ENCODE measurements around the gene TNIP1. TPM values are rescaled to one million over a fixed set of nuclear protein-coding genes. Genes with fewer than 3 reads are reported as not detected.
A peak's percentile ranks its signal among the peaks of the same experiment; 100 is the strongest.

Gene TNIP1
- total and polyA plus RNA-seq, 8 donors: 45.1 to 136 (median 104) TPM

GRCh38 chr5:151020304-151021110 is 60.3 kb downstream of the TNIP1 start, which contains the start of gene GPX3:
Gene GPX3 (plus strand): TSS chr5:151020591. CDS start chr5:151020655, 64 bp downstream.
- Histone ChIP-seq H3K36me3 (peaks cover 2 to 26% (median 10%) of the 10 kb centered on the region in 4 donors), H3K4me1 (peaks cover 18 to 73% (median 53%) of the 10 kb centered on the region in 4 donors), H3K4me3 (peak within 1 kb of the TSS; percentile 66 to 77 (median 69)), H3K27ac (peak within 1 kb of the TSS; percentile 68 to 88 (median 84)), H3K27me3 (no peaks in the 10 kb centered on the region), H3K9me3 (no peaks in the 10 kb centered on the region)
- peak; percentile 89 to 91 for DNase-seq
- WGBS, 5 donors: 2 to 5% (median 3%) methylated on average over 23 to 54 of the region's 54 CpGs
- peak in 2 of 4 donors; percentile 17 to 40 for TF ChIP-seq POLR2A (IDR thresholded peaks at IDR 0.05)
- no peak for TF ChIP-seq EP300 (IDR thresholded peaks at IDR 0.05)
- no peak for TF ChIP-seq CTCF (IDR thresholded peaks at IDR 0.05)
- TF ChIP-seq POLR2AphosphoS5 (IDR thresholded peaks at IDR 0.05): peak; percentile 50 to 92 (median 88)
- intact Hi-C loops (cut with DNase I; ENCODE audit: low total_unique reads): no loop called here

DNA sequence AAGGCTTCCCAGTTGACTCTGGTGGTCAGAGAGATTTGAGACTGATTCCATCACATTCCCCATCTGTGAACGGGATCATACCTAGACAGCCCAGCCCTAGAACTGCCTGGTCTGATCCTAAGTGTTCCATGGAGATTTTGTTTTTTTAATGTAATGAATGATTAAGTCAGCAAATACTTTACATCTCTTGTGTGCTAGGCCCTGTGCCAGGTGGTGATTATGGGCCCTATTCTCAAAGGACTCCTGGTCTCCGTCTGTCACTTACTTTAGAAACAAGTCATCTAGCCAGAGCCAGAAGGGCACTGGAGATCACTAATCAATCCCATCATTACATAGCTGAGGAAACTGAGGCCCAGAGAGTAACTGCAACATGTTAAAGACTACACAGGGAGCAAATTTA is 61.5 kb downstream of the TNIP1 start:
- DNase-seq: no peak
- Histone ChIP-seq H3K27me3 (no peaks in the 10 kb centered on the region), H3K4me1 (peaks cover 6 to 65% (median 42%) of the 10 kb centered on the region in 4 donors), H3K4me3 (no peak overlapping the region), H3K9me3 (no peaks in the 10 kb centered on the region), H3K27ac (peak overlapping the region in 2 of 5 donors; percentile 87 to 88), H3K36me3 (peaks cover 0 to 14% (median 4%) of the 10 kb centered on the region in 4 donors)
- intact Hi-C loops (cut with DNase I; ENCODE audit: low total_unique reads): no loop called here
- 65 to 85% (median 74%) methylated on average over 2 of the region's 2 CpGs for WGBS, 5 donors
- TF ChIP-seq POLR2A (IDR thresholded peaks at IDR 0.05): no peak
- no peak for TF ChIP-seq CTCF (IDR thresholded peaks at IDR 0.05)
- TF ChIP-seq POLR2AphosphoS5 (IDR thresholded peaks at IDR 0.05): no peak
- TF ChIP-seq EP300 (IDR thresholded peaks at IDR 0.05): no peak

- Histone ChIP-seq H3K36me3 (peaks cover 0 to 9% (median 4%) of the 10 kb centered on the region in 4 donors), H3K4me1 (peaks cover 2 to 60% (median 37%) of the 10 kb centered on the region in 4 donors), H3K4me3 (no peak overlapping the region), H3K27me3 (no peaks in the 10 kb centered on the region), H3K27ac (no peak overlapping the region), H3K9me3 (no peaks in the 10 kb centered on the region)
- intact Hi-C loops (cut with DNase I; ENCODE audit: low total_unique reads): no loop called here
- no peak for DNase-seq
- TF ChIP-seq POLR2AphosphoS5 (IDR thresholded peaks at IDR 0.05): no peak
- TF ChIP-seq POLR2A (IDR thresholded peaks at IDR 0.05): no peak
- TF ChIP-seq CTCF (IDR thresholded peaks at IDR 0.05): no peak
- no peak for TF ChIP-seq EP300 (IDR thresholded peaks at IDR 0.05)
- WGBS, 5 donors: 65 to 87% (median 74%) methylated on average over 2 of the region's 2 CpGs
These were observed 62.0 kb downstream of the TNIP1 start for GRCh38 chr5:151018846-151019245.

- intact Hi-C loops (cut with DNase I; ENCODE audit: low total_unique reads): no loop called here
- 81 to 88% (median 86%) methylated on average over 2 of the region's 2 CpGs for WGBS, 5 donors
- Histone ChIP-seq H3K4me1 (peaks cover 0 to 51% (median 27%) of the 10 kb centered on the region in 4 donors), H3K27ac (no peak overlapping the region), H3K27me3 (no peaks in the 10 kb centered on the region), H3K9me3 (no peaks in the 10 kb centered on the region), H3K36me3 (peaks cover 0 to 8% (median 3%) of the 10 kb centered on the region in 4 donors), H3K4me3 (no peak overlapping the region)
- DNase-seq: no peak
- no peak for TF ChIP-seq POLR2AphosphoS5 (IDR thresholded peaks at IDR 0.05)
- no peak for TF ChIP-seq EP300 (IDR thresholded peaks at IDR 0.05)
- no peak for TF ChIP-seq POLR2A (IDR thresholded peaks at IDR 0.05)
- no peak for TF ChIP-seq CTCF (IDR thresholded peaks at IDR 0.05)
These were observed 62.9 kb downstream of the TNIP1 start for GRCh38 chr5:151017897-151018296.

All from stomach (tissue), 9 donors.